ENCODE results near the gene RIPOR1. TPM values are rescaled to one million over a fixed set of nuclear protein-coding genes. Genes with fewer than 3 reads are reported as not detected.
A peak's percentile ranks its signal among the peaks of the same experiment; 100 is the strongest.

The RIPOR1 gene
- total RNA-seq, 1 donor from 2014 or later = 116 TPM

- TF ChIP-seq, protein P1, sequence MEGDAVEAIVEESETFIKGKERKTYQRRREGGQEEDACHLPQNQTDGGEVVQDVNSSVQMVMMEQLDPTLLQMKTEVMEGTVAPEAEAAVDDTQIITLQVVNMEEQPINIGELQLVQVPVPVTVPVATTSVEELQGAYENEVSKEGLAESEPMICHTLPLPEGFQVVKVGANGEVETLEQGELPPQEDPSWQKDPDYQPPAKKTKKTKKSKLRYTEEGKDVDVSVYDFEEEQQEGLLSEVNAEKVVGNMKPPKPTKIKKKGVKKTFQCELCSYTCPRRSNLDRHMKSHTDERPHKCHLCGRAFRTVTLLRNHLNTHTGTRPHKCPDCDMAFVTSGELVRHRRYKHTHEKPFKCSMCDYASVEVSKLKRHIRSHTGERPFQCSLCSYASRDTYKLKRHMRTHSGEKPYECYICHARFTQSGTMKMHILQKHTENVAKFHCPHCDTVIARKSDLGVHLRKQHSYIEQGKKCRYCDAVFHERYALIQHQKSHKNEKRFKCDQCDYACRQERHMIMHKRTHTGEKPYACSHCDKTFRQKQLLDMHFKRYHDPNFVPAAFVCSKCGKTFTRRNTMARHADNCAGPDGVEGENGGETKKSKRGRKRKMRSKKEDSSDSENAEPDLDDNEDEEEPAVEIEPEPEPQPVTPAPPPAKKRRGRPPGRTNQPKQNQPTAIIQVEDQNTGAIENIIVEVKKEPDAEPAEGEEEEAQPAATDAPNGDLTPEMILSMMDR (IDR thresholded peaks at IDR 0.05; ENCODE audit: insufficient read depth, low read depth, low read length) = no peak
- no peak for TF ChIP-seq EZH2 (IDR thresholded peaks at IDR 0.05; ENCODE audit: insufficient read depth, low read length)
- Histone ChIP-seq H3K27me3 (ENCODE audit: insufficient read depth, low read length) (no peaks in the 10 kb centered on the region), H2AFZ (ENCODE audit: low read depth, low read length) (no peak overlapping the region), H3K36me3 (ENCODE audit: insufficient read depth, low read length) (peaks cover 14% of the 10 kb centered on the region), H3K4me1 (ENCODE audit: insufficient read depth, low read length) (peaks cover 35% of the 10 kb centered on the region), H3K4me3 (ENCODE audit: insufficient read depth, low read depth, low read length) (no peak overlapping the region), H3K4me2 (ENCODE audit: low read length) (peak overlapping the region; percentile 98), H4K20me1 (ENCODE audit: insufficient read depth, low read length) (peaks cover 96% of the 10 kb centered on the region), H3K79me2 (ENCODE audit: insufficient read depth, low read length) (peaks cover 70% of the 10 kb centered on the region), H3K9me3 (ENCODE audit: insufficient read depth, low read depth, low read length) (no peaks in the 10 kb centered on the region), H3K27ac (ENCODE audit: low read depth, low read length) (no peak overlapping the region), H3K9ac (ENCODE audit: low read length) (no peak overlapping the region)
- DNase-seq (ENCODE audit: low read depth) = no peak
- Mint-ChIP-seq H3K4me3 (ENCODE audit: unreplicated experiment) (peak overlapping the region; percentile 78), H3K27ac (ENCODE audit: unreplicated experiment) (peak overlapping the region; percentile 68), H3K36me3 (ENCODE audit: low read depth, unreplicated experiment) (peaks cover 20% of the 10 kb centered on the region), H3K27me3 (ENCODE audit: low read depth, unreplicated experiment) (no peaks in the 10 kb centered on the region), H3K9me3 (ENCODE audit: unreplicated experiment) (peaks cover 1% of the 10 kb centered on the region), H3K4me1 (ENCODE audit: low read depth, unreplicated experiment) (peaks cover 30% of the 10 kb centered on the region)
- FAIRE-seq = no peak
These were observed 10.6 kb downstream of the RIPOR1 start for GRCh38 chr16:67539271-67539670.

DNA sequence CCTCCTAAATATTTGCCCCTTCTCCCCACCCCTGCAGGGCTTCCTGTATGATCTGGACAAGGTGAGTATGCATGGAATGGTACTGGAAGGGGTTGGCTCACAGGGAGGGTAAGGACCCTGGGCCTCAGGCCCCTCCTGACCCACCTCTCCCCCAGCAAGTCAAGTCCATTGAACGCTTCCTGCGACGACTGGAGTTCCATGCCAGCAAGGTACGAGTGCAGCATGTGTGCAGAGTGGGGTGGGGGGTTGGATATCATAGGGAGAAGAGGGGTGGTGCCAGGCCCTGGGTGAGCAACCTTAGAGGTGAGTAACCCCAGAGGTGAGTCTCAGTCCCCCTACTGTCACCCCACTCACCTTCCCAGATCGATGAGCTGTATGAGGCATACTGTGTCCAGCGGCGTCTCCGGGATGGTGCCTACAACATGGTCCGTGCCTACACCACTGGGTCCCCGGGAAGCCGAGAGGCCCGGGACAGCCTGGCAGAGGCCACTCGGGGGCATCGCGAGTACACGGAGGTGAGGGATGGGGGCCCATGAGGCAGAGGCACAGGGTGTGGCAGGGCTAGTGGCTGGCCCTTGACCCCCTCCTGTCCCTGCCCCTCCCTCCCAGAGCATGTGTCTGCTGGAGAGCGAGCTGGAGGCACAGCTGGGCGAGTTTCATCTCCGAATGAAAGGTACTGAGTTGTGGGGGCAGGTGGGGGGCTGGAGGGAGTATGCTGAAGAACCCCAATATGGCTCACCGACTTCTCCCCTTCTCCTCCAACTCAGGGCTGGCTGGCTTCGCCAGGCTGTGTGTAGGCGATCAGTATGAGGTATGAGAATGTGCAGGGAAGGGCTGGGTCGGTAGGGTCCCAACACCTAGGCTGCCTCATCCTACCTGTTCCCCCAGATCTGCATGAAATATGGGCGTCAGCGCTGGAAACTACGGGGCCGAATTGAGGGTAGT, 11.3 kb downstream of the RIPOR1 start:
- Mint-ChIP-seq H3K4me1 (ENCODE audit: low read depth, unreplicated experiment) (peaks cover 30% of the 10 kb centered on the region), H3K36me3 (ENCODE audit: low read depth, unreplicated experiment) (peaks cover 20% of the 10 kb centered on the region), H3K9me3 (ENCODE audit: unreplicated experiment) (peaks cover 1% of the 10 kb centered on the region), H3K4me3 (ENCODE audit: unreplicated experiment) (peak overlapping the region; percentile 34), H3K27me3 (ENCODE audit: low read depth, unreplicated experiment) (no peaks in the 10 kb centered on the region), H3K27ac (ENCODE audit: unreplicated experiment) (peak overlapping the region; percentile 69)
- Histone ChIP-seq H4K20me1 (ENCODE audit: insufficient read depth, low read length) (peaks cover 97% of the 10 kb centered on the region), H2AFZ (ENCODE audit: low read depth, low read length) (no peak overlapping the region), H3K4me1 (ENCODE audit: insufficient read depth, low read length) (peaks cover 35% of the 10 kb centered on the region), H3K36me3 (ENCODE audit: insufficient read depth, low read length) (peaks cover 16% of the 10 kb centered on the region), H3K4me2 (ENCODE audit: low read length) (peak overlapping the region; percentile 98), H3K27ac (ENCODE audit: low read depth, low read length) (no peak overlapping the region), H3K9ac (ENCODE audit: low read length) (no peak overlapping the region), H3K27me3 (ENCODE audit: insufficient read depth, low read length) (no peaks in the 10 kb centered on the region), H3K79me2 (ENCODE audit: insufficient read depth, low read length) (peaks cover 63% of the 10 kb centered on the region), H3K4me3 (ENCODE audit: insufficient read depth, low read depth, low read length) (no peak overlapping the region), H3K9me3 (ENCODE audit: insufficient read depth, low read depth, low read length) (no peaks in the 10 kb centered on the region)
- DNase-seq (ENCODE audit: low read depth) (no peak), FAIRE-seq (no peak)
- TF ChIP-seq EZH2 (IDR thresholded peaks at IDR 0.05; ENCODE audit: insufficient read depth, low read length) = no peak
- TF ChIP-seq, protein P1 (IDR thresholded peaks at IDR 0.05; ENCODE audit: insufficient read depth, low read depth, low read length) = no peak

DNA sequence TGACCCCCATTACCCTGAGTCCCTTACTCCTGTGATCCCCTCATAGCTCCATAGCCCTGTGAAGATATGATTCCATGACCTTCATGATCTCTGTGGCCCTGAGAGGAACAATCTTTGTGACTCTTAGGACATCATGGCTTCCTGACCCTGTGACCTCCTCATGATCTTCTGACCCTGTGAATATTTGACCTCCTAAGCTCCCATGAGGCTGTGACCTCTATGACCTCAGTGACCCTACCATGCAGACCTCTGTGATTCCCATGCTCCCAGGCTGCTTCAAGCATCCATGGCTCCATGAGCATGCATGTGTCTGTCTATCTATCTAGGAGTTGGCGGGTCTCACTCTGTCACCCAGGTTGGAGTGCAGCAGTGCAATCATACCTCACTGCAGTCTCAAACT, 12.1 kb downstream of the RIPOR1 start:
- Mint-ChIP-seq H3K4me3 (ENCODE audit: unreplicated experiment) (peak overlapping the region; percentile 34), H3K27ac (ENCODE audit: unreplicated experiment) (peak overlapping the region; percentile 69), H3K4me1 (ENCODE audit: low read depth, unreplicated experiment) (peaks cover 30% of the 10 kb centered on the region), H3K27me3 (ENCODE audit: low read depth, unreplicated experiment) (no peaks in the 10 kb centered on the region), H3K9me3 (ENCODE audit: unreplicated experiment) (peaks cover 1% of the 10 kb centered on the region), H3K36me3 (ENCODE audit: low read depth, unreplicated experiment) (peaks cover 19% of the 10 kb centered on the region)
- H3K4me3 ChIP-seq (ENCODE audit: insufficient read depth, low read depth, low read length) = no peak overlapping the region
- peaks cover 55% of the 10 kb centered on the region for H3K79me2 ChIP-seq (ENCODE audit: insufficient read depth, low read length)
- H3K9ac ChIP-seq (ENCODE audit: low read length) = no peak overlapping the region
- H3K4me1 ChIP-seq (ENCODE audit: insufficient read depth, low read length) = peaks cover 35% of the 10 kb centered on the region
- TF ChIP-seq, protein P1 (IDR thresholded peaks at IDR 0.05; ENCODE audit: insufficient read depth, low read depth, low read length) = no peak
- no peak for TF ChIP-seq EZH2 (IDR thresholded peaks at IDR 0.05; ENCODE audit: insufficient read depth, low read length)
- no peak overlapping the region for H3K4me2 ChIP-seq (ENCODE audit: low read length)
- no peaks in the 10 kb centered on the region for H3K9me3 ChIP-seq (ENCODE audit: insufficient read depth, low read depth, low read length)
- peaks cover 97% of the 10 kb centered on the region for H4K20me1 ChIP-seq (ENCODE audit: insufficient read depth, low read length)
- H2AFZ ChIP-seq (ENCODE audit: low read depth, low read length) = no peak overlapping the region
- FAIRE-seq (no peak), DNase-seq (ENCODE audit: low read depth) (no peak)
- H3K36me3 ChIP-seq (ENCODE audit: insufficient read depth, low read length) = peaks cover 16% of the 10 kb centered on the region
- H3K27ac ChIP-seq (ENCODE audit: low read depth, low read length) = no peak overlapping the region
- no peaks in the 10 kb centered on the region for H3K27me3 ChIP-seq (ENCODE audit: insufficient read depth, low read length)
